GM03348 (cell line): ENCODE measurements around the gene PLGRKT.
"Not testable (repeated sequence)": the region's sequence is repeated elsewhere in the genome, so short reads cannot be mapped to it uniquely, and the experiment has no call there.

Experiments
- DNase-seq: peaks from one replicate; pipeline ENCODE4 v3.0.0; 2012; ENCODE audit warnings: low spot score

PLGRKT gene

DNA sequence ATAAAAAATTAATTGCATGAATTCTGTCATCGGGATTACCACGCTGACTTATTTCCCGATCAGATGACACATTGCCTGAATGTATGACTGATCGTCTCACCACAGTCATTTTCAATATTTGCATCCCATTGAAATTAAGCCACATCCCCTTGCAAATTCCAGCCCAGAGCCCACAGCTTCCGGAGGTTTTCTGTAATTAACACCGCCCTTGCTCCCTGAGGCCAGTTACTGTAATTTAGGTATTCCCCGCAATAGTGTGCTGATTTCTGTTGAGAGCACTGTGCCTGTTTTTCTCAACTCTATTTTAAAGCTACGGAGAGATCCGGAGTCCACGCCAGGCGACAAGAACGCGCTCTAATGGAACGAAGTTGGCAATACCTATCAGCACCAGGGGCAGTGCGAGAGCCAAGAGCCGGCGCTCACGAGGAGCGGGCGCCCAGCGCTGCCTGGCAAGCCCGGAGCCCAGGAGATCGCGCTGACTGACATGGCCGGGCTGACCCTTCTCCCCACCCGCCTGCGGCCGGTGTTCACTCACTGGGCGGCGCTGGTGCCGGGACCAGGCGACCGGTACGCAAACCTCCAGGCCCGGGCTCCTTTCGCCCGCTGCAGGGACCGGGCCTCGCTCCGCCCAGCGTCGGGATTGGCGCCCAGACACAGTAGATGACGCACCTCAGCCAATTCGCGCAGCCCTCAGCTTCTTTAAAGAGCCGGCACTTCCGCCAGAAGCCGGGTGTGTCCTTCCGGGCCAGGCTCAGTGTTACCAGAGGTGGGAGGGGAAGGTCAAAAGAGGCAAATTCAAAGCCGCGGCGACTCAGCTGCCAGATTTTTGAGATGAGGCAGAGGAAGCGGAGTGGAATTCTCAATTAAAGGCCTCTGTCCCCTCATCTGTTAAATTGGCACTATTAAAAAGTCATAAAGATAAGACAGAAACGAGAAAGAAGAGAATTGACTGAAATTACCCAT, at the start of gene PLGRKT:
Gene PLGRKT (minus strand): TSS at position 672 of the 963 bp plus-strand sequence. CDS start 5,948 bp downstream, outside the sequence.
- DNase-seq: peak; percentile 93

DNA sequence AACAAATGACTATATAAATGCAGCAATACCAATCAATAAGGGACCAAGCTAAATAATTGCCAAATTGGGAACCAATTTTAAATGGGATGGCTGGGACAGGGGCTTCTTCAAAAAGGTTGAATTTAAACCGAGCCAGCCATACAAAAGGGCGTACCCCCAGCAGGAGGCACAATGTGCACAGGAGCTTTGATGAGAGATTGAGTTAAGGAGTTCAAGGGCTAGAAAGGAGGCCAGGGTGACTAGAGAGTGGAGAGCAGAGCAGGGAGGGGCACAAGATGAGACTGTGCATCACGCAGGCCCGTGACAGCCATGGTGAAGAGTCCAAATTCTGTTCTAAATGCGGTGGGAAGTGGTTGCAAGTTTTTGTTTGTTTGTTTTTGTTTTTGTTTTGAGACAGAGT, 49.3 kb upstream of the PLGRKT start:
- no peak for DNase-seq

DNA sequence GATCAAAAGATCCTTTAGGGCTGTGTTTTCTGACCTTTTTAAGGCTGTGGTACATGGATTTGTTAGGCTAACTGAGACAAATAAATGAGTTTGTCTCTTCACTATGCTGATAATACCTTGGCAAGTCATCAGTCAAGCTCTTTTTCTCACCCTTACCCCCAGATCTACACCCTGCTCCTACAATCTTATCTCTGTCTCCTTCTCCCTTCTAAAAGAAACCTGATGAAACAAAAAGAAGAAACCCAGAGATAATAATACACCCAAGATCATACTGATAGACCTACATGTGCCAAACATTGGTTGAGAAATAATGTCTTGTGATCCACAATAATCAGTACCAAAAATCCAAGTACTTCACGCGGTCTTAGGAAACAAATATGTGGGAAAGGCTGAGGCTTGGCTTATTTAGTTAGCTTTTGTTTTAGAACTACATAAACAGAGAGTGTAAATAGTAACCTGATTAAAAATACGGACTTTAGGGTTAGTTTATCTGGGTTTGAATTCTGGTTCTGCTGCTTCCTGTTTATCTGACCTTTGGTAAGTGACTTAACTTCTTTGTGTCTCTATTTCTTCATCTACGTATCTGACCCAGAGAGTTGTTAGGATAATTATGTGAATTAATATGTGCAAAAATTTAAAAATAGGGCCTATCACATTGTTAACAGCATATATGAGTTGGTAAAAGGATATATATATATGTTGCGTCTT, 47.8 kb upstream of the PLGRKT start:
- no peak for DNase-seq

- DNase-seq: no peak
Measured at GRCh38 chr9:5483306-5483705, 45.6 kb upstream of the PLGRKT start.

GRCh38 chr9:5482194-5482593, 44.5 kb upstream of the PLGRKT start:
- DNase-seq: no peak

DNA sequence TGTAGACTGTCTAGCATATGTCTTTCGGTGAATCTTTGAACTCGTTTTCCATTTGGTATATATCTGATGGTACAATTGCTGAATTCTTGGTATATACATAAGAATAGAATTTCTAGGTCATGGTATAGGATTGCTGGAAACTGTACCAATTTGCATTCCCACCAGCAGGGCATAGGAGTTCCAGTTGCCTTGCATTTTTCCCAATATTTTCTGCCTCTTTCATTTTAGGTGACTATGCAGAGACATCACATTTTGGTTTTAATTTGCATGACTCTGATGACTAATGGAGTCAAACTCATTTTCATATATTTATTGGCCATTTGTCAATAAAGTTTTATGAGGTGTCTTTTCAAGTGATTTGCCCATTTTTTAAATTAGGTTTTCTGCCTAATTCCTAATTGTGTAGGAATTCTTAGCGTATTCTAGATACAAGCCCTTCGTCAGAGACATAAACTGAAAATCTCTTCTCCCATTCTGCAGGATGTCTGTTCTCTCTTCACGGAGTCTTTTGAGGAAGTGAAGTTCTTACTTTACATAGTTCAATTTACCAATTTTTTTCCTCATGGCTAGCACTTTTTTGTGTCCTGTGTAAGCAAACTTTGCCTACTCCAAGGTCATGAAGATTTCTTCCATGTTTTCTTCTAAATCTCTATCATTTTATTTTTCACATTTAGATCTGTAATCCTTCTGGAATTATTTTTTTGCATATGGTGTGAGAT, 43.8 kb upstream of the PLGRKT start:
- no peak for DNase-seq

GRCh38 chr9:5480919-5481318, 43.2 kb upstream of the PLGRKT start:
- no peak for DNase-seq

GRCh38 chr9:5479994-5480694, 42.4 kb upstream of the PLGRKT start:
- no peak for DNase-seq

DNA sequence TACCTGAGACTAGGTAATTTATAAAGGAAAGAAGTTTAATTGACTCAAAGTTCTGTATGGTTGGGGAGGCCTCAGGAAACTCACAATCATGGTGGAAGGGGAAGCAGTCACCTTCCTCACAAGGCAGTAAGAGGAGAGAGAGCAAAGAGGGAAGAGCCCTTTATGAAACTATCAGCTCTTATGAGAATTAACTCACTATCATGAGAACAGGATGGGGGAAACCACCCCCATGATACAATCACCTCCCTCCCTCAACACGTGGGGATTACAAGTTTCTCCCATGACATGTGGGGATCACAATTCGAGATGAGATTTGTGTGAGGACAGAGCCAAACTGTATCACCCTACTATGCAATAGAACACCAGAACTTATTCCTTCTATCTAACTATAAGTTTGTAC, 40.5 kb upstream of the PLGRKT start:
- DNase-seq: no peak

GRCh38 chr9:5475611-5476010, 37.9 kb upstream of the PLGRKT start:
- DNase-seq: not testable (repeated sequence)

GRCh38 chr9:5470816-5471215, 33.1 kb upstream of the PLGRKT start:
- DNase-seq: no peak

- no peak for DNase-seq
Measured at GRCh38 chr9:5470122-5470521, 32.4 kb upstream of the PLGRKT start.

GRCh38 chr9:5468850-5469249, 31.1 kb upstream of the PLGRKT start:
- no peak for DNase-seq

DNA sequence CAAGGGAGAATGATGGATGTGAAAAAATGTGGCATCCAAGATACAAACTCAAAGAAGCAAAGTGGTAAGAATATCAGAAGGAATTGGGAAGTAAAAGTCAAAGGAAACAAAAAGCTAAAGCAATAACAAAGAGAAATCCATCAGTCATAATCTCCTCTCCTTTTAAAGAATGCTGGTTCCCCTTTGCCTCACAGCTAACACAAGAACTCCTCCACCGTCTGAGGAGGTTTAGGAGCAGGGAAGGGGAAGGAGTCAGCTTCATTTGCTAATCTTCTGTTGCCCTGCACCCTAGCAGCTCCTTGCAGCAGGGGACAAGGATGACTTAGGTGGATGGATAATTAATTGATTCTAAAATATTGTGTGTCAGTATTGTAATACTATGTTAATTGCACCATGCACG, 29.0 kb upstream of the PLGRKT start:
- no peak for DNase-seq

- DNase-seq: no peak
Measured at GRCh38 chr9:5466005-5466404, 28.3 kb upstream of the PLGRKT start.

DNA sequence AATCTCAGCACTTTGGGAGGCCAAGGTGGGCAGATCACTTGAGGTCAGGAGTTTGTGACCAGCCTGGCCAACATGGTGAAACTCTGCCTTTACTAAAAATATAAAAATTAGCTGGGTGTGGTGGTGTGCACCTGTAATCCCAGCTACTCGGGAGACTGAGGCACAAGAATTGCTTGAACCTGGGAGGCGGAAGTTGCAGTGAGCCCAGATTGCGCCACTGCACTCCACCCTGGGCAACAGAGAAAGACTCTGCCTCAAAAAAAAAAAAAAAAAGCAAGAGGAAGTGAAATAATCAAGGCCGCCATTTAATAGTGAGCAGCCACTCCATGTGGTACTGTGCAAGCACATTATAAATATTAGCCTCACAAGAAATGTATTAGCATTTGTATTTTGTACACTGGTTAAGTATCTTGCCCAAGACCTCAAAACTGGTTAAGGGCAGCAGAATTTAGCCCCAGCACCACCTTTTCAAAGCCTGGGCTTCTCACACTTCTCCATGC, 27.2 kb upstream of the PLGRKT start:
- not testable (repeated sequence) for DNase-seq

GRCh38 chr9:5460157-5460556, 22.4 kb upstream of the PLGRKT start:
- DNase-seq: no peak

DNA sequence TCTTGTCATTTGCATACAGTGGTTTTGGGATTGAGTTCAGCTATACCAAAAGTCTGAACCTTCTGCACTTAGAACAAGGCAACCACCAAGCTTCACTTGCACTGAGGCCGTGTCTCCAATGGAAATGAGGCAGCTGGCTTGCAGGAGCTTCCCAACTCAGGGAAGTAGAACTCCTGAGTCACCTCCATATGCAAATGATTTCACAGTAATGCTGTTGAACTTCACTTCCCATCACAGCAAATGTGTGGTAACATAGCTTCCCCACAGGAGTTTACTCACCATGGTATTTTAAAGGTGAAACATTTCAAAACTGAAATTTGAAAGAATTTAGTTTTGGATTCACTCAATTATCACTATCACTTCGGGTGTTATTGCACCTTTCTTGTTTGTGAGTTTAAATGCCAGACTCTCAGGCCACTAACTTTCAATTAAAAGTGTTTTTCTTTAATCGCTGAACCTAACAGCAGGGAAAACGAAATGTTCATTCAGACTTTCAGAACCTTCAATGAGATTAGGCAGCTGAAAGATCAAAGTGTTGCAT, 21.6 kb upstream of the PLGRKT start:
- DNase-seq: no peak

- DNase-seq: peak; percentile 45
Measured at GRCh38 chr9:5455181-5455580, 17.5 kb upstream of the PLGRKT start.

- DNase-seq: no peak
Measured at GRCh38 chr9:5453673-5454072, 15.9 kb upstream of the PLGRKT start.

DNA sequence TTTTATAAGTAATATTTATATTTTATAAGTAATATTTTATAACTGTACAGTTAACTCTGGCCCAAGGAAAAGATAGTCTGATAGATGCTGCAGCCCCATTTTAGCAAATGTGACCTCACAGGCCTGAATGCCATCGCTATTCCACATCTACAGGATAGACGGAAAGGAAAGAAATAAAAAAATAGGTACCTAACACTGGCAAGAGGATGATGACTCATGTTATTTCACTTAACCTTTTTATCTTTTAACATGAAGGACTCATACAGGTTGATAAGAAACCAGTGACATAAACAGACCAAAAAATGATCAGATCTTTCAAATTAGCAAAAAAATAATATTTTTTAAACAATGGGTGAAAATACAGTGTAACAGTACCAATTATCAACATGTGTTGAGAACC, 15.3 kb upstream of the PLGRKT start:
- DNase-seq: no peak

DNA sequence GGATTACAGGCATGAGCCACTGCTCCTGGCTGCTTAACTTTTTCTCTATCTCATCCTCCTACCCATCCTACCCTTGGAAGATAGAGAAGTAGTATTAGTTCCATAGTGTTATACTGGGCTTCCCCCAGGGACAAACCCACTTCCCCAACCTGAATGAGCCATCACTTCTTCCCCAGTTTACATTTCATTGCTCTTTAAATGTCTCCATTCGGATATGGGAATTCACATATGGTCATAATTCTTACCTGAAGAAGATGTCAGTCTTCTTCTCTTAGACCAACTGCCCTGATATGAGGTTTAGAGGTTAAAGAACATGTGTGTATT, 14.5 kb upstream of the PLGRKT start:
- DNase-seq: no peak
